ENCODE results near the gene AMH. TPM values are rescaled to one million over a fixed set of nuclear protein-coding genes. Genes with fewer than 3 reads are reported as not detected.

The AMH gene
- total RNA-seq, 2 donors from 2014 or later: 0.80 to 1.6 TPM

- no peak for DNase-seq
- intact Hi-C loops (cut with DNase I): loop anchor here (10.0 kb wide), 1 partner anchor 76 kb away; the partner anchor contains the start of gene AP3D1 (in 2 of the 2)
- peak in 1 of 2 donors; percentile 12 for ATAC-seq
These were observed 18.2 kb upstream of the AMH start for GRCh38 chr19:2230807-2231533.

GRCh38 chr19:2231621-2232221 lies 17.4 kb upstream of the AMH start:
- no peak for ATAC-seq
- intact Hi-C loops (cut with DNase I): loop anchor here (10.0 kb wide), 1 partner anchor 77 kb away; the partner anchor contains the start of gene AP3D1 (in 2 of the 2)
- no peak for DNase-seq

- ATAC-seq (no peak), DNase-seq (no peak)
- intact Hi-C loops (cut with DNase I): loop anchor here (10.0 kb wide), 1 partner anchor 78 kb away; the partner anchor contains the start of gene AP3D1 (in 2 of the 2)
These were observed 16.6 kb upstream of the AMH start for GRCh38 chr19:2232286-2233151.

DNA sequence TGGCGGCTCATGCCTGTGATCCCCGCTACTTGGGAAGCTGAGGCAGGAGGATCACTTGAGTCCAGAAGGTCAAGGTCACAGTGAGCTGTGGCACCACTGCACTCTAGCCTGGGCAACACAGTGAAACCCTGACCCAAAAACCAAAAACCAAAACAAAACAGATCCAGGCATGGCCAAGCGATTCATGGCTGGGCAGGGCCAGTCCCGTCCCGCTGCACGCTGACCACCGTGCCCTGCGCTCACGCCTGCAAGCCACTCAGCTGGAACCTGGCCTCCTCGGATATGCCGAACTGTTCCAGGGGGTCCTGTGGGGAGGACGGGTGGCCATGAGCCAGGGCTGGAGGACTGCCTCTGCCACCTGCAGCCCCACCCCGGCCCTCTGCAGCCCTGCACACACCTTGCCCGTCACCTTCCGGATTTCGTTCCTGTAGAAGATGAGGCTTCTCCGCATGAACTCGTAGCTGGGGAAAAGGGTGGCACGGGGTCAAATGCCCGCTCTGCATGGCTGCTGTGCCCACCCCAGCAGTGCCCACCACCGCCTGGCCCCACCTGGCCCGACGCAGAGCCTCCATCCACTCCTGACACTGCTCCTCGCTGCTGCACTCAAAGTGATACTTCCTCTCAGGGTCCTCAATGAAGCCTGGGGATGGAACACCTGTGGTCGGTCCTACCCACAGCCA lies 15.4 kb upstream of the AMH start:
- ATAC-seq (no peak), DNase-seq (no peak)
- intact Hi-C loops (cut with DNase I): loop anchor here (10.0 kb wide), 1 partner anchor 79 kb away; the partner anchor contains the start of gene AP3D1 (in 2 of the 2)

DNA sequence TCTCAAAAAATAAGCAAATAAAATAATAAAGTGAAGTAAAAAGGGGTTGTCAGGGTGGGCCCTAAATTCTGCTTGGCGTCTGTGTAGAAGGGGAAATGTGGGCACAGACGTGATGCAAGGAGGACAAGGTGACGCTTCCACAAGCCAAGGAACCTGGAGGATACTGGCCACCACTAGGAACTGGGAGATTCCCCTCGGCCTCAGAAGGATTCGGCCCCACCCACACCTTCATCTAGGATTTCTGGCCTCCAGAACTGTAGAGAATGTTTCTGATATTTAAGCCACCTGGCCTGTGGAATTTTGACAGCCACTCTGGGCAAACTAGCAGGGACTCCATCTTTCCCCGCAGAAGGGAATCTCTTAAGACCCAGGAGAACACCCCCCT lies 14.1 kb upstream of the AMH start:
- intact Hi-C loops (cut with DNase I): loop anchor here (5.0 to 10.0 kb wide), 2 partner anchors 37 to 80 kb away; partner anchors contain the start of gene AP3D1 (in 2 of the 2)
- no peak for DNase-seq
- no peak for ATAC-seq

- intact Hi-C loops (cut with DNase I): loop anchor here (5.0 to 10.0 kb wide), 2 partner anchors 37 to 81 kb away; partner anchors contain the start of gene AP3D1 (in 2 of the 2)
- no peak for DNase-seq
- peak; percentile 4 to 5 for ATAC-seq
These were observed 13.6 kb upstream of the AMH start for GRCh38 chr19:2235381-2236063.

- DNase-seq (no peak), ATAC-seq (no peak)
- intact Hi-C loops (cut with DNase I): loop anchor here (5.0 to 10.0 kb wide), 2 partner anchors 36 to 81 kb away; partner anchors contain the start of gene AP3D1 (in 2 of the 2)
These were observed 13.1 kb upstream of the AMH start for GRCh38 chr19:2236064-2236313.

- ATAC-seq: peak; percentile 92 to 93
- intact Hi-C loops (cut with DNase I): loop anchor here (5.0 to 10.0 kb wide), 2 partner anchors 36 to 82 kb away; partner anchors contain the start of gene AP3D1 (in 2 of the 2)
These were observed 12.6 kb upstream of the AMH start, which contains the start of the genes PLEKHJ1 and SF3A2 for GRCh38 chr19:2236314-2237050. TSS of gene PLEKHJ1 (minus strand) at chr19:2236329. CDS start at chr19:2236248, 81 bp downstream. TSS of gene SF3A2 (plus strand) at chr19:2236824. CDS start at chr19:2243419, 6,595 bp downstream.

GRCh38 chr19:2237051-2237868 lies 11.9 kb upstream of the AMH start:
- intact Hi-C loops (cut with DNase I): loop anchor here (5.0 to 10.0 kb wide), 2 partner anchors 35 to 82 kb away; partner anchors contain the start of gene AP3D1 (in 2 of the 2)
- peak; percentile 20 to 50 for ATAC-seq

More at GRCh38 chr19:2236314-2237050, 12.6 kb upstream of the AMH start, which contains the start of the genes PLEKHJ1 and SF3A2:
- peak; percentile 97 for DNase-seq

DNA sequence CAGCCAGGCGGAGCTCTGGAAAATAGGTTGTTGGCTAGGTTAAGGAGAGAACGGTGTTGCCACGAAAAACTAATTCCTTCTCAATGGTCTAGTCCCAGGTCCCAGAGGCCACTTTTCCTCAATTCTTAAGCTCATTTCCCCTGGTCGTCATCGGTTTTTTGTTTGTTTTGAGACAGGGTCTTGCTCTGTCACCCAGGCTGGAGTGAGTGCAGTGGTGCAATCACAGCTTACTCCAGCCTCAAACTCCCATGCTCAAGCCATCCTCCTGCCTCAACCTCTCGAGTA lies 11.3 kb upstream of the AMH start:
- DNase-seq: no peak
- intact Hi-C loops (cut with DNase I): loop anchor here (5.0 to 10.0 kb wide), 2 partner anchors 34 to 83 kb away; partner anchors contain the start of gene AP3D1 (in 2 of the 2)
- no peak for ATAC-seq

More at GRCh38 chr19:2237051-2237868, 11.9 kb upstream of the AMH start:
- no peak for DNase-seq

GRCh38 chr19:2239173-2239572 lies 9.9 kb upstream of the AMH start:
- intact Hi-C loops (cut with DNase I): loop anchor here (5.0 to 10.0 kb wide), 2 partner anchors 33 to 84 kb away; partner anchors contain the start of gene AP3D1 (in 2 of the 2)
- DNase-seq: no peak
- ATAC-seq: no peak

DNA sequence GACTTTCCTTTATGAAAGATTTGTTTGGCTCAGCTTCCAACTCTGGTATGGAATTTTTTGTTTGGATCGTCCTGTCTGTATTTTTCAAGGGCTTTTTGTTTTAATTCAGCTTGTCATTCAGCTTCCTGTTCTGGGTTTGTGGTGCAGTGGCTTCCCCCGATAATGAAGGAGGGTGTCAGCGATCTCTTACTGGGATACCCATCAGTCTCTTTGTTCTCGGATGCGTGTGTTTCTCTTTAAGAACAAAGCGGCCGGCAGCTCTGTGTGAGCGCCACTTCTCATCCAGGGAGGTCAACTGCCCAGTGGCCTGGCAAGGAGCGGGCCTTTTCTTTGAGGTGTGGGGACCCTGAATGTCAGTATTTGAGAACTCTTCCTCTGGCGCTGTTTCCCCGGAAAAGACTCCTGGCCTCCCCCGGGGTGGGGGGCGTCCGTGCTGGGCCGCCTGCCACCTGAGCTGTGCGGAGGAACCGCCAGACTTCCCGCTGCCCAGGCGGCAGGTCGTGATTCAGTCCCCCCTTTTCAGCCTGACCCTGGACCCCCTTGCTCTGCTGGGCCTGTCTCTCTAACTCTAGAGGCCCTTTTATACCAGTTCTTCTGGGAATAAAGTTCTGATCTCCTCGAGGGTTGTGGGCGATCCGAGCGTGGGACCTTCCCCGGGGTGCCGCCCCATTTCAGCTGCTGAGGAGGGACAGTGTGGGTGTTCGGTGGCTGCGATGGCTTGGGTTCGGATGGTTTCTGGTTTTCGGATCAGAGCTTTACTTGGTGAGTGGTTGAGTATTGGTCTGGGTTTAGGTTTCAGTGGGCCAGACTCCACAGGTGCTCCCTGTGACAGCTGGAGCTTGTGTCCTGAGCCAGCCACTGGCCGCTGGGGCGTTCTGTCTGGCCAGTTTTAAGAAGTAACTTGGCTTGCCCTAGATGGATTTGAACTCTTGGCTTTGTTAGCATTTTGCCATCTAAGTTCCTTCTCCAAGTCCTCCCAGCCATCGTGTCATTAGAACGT lies 9.1 kb upstream of the AMH start:
- ATAC-seq (no peak), DNase-seq (peak; percentile 66)
- intact Hi-C loops (cut with DNase I): loop anchor here (5.0 to 10.0 kb wide), 2 partner anchors 32 to 85 kb away; partner anchors contain the start of gene AP3D1 (in 2 of the 2)

- peak; percentile 28 for DNase-seq
- no peak for ATAC-seq
- intact Hi-C loops (cut with DNase I): no loop called here
These were observed 8.0 kb upstream of the AMH start for GRCh38 chr19:2240881-2241760.

DNA sequence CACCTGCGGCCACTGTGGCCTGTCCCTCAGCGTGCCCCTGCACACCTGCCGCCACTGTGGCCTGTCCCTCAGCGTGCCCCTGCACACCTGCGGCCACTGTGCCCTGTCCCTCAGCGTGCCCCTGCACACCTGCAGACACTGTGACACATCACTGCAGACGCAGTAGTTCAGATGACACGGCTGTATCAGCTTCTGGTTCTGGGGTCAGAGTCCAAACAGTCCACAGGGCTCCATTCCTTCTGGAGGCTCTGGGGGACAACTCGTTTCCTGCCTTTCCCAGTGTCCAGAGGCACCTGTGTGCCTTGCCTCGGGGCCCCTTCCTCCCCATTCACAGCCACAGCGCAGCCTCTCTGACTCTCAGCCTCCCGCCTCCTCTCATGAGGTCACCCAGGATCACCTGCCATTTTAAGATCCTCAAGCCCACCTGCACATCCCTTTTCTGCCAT lies 7.0 kb upstream of the AMH start:
- ATAC-seq (no peak), DNase-seq (peak; percentile 16)
- intact Hi-C loops (cut with DNase I): no loop called here

All from left cardiac atrium (tissue), 4 donors.